Stimulated activated CD4-positive, alpha-beta T cell treated with anti-CD3 and anti-CD28 coated beads, Interleukin-4, amount 100 ng/mL, for 48 hours (primary cell): Measurements from ENCODE around the gene PLA2G4F.

Experiments used
- DNase-seq, 2 donors: peaks; one replicate each; pipeline ENCODE4 v3.0.0-alpha.2; 2020; ENCODE audit warnings: low read depth in 2 of 2

The PLA2G4F gene

DNA sequence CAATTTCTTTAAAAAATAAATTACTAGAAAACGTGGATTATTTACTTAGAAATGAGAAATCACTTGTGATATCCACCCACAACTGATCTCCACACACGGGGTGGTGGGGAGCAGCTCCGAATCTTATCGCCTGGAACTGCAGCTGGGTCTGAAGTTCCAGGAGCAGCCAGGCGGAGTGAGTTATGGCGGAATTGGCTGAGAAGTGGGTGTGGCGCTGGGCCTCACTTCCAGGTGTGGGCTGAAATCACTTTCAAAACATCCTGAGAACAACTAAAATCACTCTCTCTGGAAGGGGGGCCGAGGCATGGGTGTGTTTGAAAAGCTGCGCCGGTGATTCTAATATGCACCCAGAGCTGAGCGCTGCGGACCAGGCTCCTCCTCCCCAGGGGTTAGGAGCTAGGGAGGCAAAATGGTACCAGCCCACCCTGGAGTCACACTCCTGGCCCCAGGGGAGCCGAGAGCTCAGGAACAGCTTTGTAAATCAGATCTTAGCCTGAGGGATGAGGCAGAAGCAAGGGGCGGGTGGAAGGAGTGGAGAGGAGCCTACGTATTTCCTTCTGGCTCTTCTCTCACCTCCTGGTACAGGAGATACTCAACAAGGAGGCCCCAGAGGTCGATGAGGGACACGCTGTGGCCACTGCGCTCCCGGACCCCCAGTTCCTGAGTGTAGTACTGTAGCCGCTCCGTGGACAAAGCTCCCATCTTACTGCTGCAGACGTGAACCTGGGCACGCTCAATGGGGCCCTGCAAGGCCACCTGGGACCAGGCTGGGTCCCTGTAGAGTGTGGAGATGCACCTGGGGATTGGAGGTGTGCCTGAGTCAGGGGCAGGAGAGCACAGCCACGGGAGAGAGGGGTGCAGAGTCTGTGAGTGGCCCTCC lies 9.6 kb downstream of the PLA2G4F start:
- no peak for DNase-seq

DNA sequence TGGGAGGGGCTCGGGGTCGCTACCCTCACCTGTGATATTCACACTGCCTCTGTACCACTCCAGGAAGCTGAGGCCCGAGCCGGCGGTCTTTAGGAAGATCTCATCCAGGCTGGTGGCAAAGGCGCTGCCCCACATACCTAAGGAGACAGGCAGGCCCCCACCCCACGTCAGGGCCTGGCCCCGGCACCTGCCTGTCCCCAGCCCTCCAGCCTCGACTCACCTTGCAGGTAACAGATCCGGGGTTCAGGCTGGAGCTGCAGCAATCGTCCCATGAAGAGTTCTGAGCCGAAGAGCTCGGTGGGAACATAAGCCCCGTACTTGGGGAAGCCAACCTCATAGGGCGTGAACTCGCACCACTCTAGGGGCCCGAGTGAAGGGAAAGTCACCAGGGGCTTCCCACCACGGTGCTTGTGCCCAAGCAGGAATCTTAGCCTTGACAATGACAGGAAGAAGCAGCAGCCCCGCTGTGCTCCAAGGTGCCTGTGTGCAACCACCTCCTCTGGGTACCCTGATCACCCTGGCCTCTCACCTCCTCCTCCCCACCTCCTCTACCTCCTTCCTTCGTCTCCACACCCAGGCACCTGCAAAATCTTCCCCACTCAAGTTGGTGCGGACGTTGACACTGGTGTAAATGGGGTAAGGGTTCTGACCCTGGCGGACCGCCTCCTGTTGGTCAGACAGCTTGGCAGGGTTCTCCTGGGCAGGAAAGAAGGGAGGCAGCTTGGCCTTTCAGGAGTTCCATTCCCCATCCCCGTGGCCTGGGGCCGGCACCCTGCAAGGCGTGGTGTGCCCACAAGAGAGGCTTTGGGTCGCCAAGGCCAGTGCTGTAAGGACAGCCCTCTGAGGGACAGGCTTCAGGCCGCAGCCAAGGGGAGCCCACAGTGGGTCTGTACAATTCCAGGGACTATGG lies 10.6 kb downstream of the PLA2G4F start:
- no peak for DNase-seq

DNA sequence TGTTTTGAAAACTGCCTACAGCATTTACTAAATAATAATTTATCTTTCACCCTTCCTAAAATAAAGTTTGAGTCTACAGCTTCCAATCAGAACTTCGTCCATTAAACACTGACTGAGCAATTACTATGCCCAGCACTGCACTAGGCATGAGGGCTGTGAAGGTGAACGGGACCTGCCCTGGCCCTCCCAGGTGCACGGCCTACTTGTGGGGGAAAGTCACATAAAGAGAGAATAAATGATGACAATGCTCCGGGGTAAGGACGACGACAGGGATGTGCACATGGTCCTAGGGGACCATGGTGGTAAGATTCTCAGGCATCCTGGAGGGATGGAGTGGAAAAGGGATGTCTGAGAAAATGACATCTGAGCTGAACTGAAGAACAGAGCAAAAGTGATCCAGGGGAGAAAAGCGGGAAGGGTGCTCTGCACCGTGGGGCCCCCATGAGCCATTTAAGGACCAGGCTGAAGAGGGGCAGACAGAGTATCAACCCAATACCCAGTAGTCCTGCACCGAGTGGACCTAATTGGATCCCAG lies 11.5 kb downstream of the PLA2G4F start:
- DNase-seq, result no peak

DNA sequence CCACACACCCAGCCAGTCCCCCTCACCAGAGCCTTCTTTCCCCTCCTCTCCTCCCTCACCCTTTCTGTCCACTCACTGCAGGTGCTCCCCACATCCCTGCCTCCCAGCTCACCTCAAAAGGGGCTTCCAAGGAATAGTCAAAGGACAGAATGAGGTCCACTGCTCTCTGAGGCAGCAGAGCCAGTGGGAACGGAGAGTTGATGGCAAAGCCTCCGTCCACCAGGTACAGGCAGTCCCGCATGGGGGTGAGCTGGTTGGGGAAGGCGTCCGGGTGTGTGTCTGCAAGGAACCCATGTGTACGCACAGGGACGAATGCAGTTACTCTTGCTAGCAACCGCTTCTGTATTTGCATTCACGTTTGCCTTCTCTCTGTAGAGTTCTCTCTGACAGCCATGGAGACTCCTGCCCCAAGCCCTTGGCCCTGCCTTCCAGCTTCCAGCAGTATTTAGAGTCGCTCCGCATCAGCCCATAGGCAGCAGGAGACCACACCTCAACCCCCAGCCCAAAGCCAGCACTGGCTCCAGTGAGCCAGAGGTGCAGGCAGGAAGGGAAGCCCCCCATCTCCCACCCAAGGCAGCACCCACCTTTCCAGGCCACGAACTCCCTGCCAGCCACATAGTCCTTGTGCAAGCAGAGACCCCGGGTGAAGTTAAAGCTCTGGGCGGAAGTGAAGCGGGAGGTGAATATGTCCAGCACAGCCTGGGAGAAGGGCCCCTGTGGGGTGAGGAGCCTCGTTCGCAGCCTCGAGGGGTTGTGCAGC lies 12.4 kb downstream of the PLA2G4F start:
- DNase-seq, result no peak

DNA sequence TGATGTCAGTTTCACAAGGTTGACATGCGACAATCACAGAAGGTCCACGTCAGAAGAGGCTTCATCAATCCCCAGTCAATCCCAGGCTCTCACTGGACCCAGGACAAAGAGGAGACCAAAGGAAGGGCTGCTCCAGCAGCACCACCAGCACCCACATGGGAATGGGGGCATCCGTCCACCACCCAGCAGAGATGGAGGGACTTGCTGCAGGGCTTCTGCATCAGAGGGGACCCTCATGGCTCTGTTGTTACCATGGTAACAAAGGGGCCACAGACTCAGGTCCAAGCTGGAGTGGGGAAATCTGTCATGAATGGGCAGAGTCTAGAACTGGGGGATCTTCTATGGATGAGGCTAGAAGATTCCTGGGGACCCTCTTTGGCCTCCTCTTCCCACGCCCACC lies 13.1 kb downstream of the PLA2G4F start:
- no peak for DNase-seq

DNA sequence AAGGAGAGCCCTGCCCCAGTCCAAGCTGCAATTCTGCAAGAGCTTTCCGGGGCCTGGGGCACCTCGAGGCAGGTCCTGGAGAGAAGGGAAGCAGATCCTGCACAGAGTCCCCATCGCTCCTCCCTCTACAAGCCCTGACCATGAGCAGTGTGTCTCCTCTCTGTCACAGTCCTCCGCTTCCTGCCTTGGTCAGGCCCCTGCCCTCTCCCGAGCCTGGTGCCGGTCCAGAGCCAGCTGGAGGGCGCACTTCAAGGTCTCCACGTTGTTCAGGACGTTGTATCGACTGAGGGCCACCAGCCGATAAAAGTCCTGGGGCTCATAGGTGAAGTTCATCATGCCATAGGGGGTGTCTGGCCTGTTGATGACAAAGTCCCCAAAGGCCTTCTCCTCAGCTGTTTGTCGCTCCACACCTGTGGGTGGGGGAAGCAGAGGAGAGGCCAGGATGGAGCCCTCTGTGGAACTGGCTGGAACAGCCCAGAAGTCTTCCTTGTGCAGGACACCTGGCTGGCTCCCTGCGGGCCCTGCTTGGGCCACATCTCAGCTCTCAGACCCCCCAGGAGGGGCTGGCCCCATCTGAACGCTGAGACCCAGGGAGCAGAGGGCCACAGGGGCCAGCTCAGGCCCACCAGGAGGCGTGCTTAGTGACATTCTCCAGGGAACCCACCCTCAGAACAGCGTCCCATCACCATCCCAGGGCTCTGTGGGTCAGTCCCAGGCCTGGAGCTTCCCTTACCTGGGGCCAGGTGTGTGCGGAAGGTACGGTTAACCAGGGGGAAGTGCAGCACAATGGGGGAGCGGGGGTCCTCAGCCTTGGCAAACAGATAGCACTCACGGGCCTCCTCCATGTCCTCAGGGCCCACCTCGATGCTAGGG lies 14.4 kb downstream of the PLA2G4F start:
- no peak for DNase-seq

DNA sequence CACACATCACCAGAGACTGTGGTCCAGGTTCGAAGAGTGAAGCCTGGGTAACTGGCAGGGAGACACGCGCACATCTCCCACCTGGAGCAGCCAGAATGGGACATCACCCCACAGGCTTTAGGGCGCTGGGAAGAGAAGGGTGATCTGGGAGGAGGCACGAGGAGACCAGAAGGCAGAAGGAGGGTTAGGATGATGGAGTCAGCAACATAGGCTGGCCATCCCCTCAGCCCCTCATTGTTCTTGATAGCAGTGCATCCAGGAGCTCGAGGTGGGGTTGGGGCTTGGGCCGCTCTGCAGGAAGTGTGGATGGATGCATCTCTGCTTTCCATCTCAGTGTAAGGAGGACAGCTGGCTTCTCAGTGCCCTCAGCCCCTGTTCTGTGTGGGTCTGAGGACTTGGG lies 15.2 kb downstream of the PLA2G4F start:
- DNase-seq, result no peak

DNA sequence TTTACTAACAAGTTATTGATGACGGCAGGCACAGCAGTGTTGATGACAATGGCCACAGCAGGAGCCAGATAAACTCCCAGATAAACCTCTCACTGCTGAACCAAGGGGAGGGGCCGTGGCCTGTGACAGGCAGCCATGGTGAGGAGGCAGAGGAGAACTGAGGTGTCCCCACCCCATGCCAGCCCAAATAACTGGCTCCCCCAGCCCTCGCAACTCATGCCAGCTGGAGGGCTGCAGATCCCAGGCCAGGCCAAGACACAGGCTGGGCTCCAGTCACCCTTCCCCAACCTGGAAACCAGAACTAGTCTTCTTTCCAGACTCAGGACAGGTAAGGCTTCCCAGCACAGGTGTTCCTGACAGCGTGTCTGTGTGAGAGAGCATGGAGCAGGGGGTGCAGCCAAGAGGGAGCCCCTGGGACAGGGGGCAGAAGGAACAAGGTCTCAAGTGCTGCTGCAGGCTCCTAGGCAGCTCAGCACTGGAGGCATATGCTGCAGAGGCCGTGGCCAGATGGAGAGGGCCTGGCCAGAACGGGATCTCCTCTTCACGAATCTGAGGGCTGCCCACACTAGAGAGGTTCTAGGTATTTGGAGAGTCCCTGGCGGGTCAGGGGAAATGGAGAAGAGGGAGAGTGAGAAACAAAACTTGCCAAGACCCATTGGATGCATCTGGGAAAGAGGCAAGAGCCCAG lies 15.9 kb downstream of the PLA2G4F start:
- DNase-seq, result no peak

DNA sequence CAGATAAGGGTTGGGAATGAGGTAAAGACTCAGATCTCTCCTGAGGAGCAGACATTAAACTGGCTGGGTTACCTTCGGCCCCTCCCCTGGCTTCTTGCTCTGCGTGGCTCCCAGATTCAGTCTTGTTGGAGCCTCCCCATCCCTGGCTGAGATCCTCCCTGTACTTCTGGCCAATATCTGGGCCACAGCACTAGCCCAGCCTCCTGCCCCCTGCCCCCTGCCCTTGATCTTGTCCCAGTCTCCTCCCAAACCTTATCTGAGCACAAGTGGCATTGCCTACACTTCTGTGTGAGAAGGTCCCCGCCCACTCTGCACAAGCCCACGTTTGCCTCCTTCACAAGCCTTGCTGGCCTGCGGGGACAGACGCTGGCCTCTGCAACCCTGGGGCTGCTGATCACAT lies 16.8 kb downstream of the PLA2G4F start:
- DNase-seq, result no peak

DNA sequence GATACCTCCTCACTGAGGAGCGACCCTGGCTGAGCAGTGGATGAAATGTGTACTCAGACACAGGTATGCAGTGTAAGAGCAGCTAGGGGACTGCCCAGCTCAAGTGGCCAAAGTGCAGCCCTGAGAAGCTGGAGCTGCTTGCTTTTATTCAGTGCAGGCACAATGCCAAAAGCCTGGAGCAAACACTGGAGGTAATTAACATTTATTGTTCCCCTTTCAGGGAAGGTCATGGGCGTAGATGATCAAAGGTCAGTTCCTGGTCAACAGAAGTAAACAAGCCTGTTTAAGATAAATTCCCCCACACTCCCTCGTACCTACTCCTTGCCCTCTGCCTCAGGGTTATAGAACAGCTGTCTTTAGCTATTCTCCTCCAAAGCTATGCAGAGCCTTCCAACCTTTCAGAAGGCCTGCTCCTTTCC lies 17.5 kb downstream of the PLA2G4F start:
- DNase-seq, result no peak

DNA sequence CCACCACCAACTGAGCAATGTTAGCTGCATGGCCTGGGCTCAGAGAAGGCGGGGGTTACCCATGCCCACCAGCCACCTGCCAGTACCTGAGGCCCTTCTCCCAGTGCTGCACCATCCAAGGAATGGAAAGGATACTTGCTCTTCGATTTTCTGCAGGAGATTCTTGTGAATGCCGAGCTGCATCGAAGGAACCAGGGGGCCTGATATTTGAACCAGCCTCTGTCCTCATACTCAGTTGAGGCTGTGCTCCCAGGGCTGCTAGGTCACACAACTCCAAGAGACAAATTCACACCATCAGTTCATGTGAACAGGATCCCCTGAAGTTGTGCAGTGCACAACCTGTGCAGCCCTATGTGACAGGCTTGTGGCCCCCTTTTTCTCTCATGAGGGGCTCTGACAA lies 18.0 kb downstream of the PLA2G4F start:
- DNase-seq, result no peak

DNA sequence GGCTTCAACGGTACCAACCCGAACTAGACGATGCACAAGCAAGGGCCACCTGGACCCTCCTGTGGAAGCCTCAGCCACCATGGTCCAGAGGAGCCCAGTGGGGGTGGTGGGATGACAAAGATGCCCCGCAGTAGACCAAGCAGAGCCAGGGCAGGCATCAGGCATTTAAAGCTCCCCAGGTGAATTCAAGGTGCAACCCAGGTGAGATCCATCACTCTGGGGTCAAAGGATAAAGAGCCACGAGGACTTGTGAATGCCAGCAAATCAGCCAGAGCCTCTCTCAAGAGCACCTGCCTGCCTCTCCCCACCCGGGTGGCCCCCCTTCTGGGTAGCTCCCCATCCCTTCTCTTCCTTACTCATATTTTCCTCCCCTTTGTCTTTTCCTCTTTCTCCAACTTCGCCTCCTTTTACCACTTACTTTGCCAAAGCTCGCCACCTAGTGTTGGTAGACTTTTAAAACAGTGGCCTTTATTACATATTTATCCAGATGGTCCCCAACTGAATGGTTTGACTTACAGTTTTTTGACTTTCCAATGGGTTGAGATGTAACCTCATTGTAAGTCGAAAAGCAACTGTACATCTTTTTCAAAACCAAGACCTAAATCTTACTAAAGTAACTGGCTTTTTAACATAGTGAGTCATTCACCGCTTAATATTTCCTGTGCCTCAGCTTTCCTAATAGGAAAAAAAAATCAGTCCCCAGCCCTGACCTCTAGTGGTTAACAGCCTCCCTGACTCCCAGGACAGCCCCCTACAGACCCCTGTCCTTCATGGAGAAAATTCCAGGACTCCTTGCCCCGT lies 18.8 kb downstream of the PLA2G4F start:
- DNase-seq, result no peak

DNA sequence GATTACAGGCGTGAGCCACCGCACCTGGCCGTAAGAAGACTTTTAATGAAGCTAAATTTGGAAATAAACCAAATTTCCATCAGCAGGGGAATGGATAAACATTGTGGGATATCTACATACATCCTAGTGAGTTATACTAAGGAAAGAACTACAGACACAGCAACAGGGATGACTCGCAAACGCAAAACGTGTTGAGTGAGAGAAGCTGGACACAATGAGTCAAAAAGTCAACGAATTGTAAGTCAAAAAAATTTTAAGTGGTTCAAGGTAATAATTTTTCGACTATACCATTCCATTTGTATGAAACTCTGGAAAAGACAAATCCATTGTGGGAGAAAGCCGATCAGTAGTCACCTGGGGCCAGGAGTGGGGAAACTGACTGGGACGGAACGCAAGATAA lies 19.9 kb downstream of the PLA2G4F start:
- DNase-seq, result no peak

DNA sequence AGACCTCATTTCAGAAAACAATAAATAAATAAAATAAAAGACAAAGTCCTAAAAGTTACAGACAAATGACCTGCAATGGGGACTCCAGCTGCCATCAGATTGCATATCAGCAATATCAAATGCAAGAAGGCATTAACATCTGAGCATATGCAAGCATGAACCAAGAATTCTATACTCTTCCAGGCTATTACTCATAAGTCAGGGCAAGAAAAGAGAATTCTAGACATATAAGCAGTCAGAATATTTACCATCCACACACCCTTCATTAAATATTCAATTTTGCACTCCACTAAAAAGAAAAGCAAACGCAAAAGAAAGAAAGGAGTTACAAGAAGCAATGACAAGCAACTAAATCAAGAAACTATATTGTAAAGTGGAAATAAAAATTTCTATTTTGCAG lies 21.1 kb downstream of the PLA2G4F start:
- no peak for DNase-seq

DNA sequence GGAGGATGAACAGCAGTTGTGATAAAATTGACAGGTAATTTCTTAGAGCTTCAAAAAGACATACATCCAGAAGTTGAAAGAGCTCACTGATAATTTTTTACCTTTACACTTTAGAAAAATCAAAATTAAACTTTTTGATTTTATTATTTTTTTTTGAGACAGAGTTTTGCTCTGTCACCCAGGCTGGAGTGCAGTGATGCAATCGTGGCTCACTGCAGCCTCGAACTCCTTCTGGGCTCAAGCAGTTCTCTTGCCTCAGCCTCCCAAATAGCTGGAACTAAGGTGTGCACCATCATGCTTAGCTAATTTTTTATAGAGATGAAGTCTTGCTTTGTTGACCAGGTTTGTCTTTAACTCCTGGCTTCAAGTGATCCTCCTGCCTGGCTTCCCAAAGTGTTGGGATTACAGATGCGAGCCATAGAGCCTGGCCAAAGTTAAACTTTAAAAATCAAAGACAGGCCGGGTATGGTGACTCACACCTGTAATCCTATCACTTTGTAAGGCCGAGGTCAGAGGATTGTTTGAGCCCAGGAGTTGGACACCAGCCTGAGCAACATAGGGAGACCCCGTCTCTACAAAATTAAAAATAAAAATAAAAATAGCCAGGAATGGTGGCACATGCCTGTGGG lies 21.7 kb downstream of the PLA2G4F start:
- DNase-seq, result no peak

DNA sequence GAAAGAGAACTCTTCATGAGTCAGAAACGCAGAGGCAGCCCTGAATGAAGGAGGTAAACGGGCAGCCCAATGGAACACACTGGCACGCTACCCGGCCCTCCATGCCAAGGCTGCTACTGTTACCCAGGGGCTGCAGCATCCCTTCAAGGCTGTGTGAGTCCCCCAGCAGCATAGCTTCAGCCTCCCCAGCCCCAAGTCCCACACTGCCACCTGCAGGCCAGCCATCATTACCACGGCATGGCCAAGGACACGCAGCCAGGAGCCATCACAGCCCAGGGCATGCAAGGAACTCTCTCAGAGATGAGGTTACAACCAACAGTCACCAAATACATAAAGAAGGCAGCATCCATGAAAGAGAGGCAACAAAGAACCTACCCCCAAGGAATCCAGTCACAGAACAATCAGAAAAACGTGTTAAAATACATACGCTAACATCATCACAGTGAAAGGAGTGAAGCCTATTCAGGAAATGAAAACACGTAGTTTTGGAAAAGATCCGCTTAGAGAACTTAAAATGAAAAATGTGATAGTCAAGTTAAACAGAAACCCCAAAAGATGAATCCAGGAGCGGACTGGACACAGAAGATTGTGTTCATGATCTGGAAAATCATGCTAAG lies 22.4 kb downstream of the PLA2G4F start:
- peak; percentile 52 to 72 for DNase-seq

DNA sequence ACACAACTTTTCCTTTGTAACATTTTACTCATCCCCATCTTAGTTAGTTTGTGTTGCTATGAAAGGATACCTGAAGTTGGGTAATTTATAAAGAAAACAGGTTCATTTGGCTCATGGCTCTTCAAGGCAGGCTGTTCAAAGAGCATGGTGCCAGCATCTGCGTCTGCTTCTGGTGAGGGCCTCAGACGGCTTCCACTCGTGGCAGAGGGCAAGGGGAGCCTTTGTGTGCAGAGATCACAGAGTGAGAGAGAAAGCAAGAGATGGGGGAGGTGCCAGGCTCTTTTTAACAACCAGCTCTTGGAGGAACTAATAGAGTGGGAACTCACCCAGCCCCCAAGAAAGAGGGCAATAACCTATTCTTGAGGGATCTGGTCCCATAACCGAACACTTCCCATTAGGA lies 23.1 kb downstream of the PLA2G4F start:
- no peak for DNase-seq
